Measurements from ENCODE around the gene EIF5.

GRCh38 chr14:103392106-103392505 lies 58.1 kb downstream of the EIF5 start:
- TF ChIP-seq, protein P1, sequence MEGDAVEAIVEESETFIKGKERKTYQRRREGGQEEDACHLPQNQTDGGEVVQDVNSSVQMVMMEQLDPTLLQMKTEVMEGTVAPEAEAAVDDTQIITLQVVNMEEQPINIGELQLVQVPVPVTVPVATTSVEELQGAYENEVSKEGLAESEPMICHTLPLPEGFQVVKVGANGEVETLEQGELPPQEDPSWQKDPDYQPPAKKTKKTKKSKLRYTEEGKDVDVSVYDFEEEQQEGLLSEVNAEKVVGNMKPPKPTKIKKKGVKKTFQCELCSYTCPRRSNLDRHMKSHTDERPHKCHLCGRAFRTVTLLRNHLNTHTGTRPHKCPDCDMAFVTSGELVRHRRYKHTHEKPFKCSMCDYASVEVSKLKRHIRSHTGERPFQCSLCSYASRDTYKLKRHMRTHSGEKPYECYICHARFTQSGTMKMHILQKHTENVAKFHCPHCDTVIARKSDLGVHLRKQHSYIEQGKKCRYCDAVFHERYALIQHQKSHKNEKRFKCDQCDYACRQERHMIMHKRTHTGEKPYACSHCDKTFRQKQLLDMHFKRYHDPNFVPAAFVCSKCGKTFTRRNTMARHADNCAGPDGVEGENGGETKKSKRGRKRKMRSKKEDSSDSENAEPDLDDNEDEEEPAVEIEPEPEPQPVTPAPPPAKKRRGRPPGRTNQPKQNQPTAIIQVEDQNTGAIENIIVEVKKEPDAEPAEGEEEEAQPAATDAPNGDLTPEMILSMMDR (IDR thresholded peaks at IDR 0.05; ENCODE audit: control extremely low read depth in 1 of 3, insufficient read depth in 1 of 3, low read depth in 1 of 3, low read length in 3 of 3): no peak
- TF ChIP-seq SP2 (IDR thresholded peaks at IDR 0.05; ENCODE audit: low read length) (no peak), YY1 (IDR thresholded peaks at IDR 0.05; ENCODE audit: low read depth, low read length) (no peak), GTF2F1 (IDR thresholded peaks at IDR 0.05; ENCODE audit: borderline replicate concordance, low read depth, low read length) (no peak), POLR2A (IDR thresholded peaks at IDR 0.05; ENCODE audit: control extremely low read depth in 1 of 2, low read depth in 2 of 2, low read length in 2 of 2) (no peak), FOSL1 (IDR thresholded peaks at IDR 0.05; ENCODE audit: insufficient read depth, low read depth, low read length) (no peak), RAD21 (IDR thresholded peaks at IDR 0.05 in 1 of 2, conservative IDR thresholded peaks at IDR 0.05 in 1 of 2; ENCODE audit: low read depth in 2 of 2, low read length in 2 of 2) (no peak), POLR2AphosphoS5 (IDR thresholded peaks at IDR 0.05; ENCODE audit: low read depth, low read length) (no peak), EGR1 (IDR thresholded peaks at IDR 0.05; ENCODE audit: borderline replicate concordance, low read depth, low read length) (no peak), TAF1 (IDR thresholded peaks at IDR 0.05; ENCODE audit: low read depth, low read length) (no peak), NRF1 (IDR thresholded peaks at IDR 0.05; ENCODE audit: low read depth, low read length) (no peak), MAX (IDR thresholded peaks at IDR 0.05) (no peak)
